Astrocyte of the spinal cord (primary cell): ENCODE results near the gene RHOA.

ENCODE experiments used
- DNase-seq: peaks from one replicate; pipeline ENCODE4 v3.0.0; 2011; ENCODE audit warnings: low read depth, low spot score
- H3K4me3 ChIP-seq: 2 replicates; pipeline ENCODE4 v1.5.1; 2011; ENCODE audit warnings: low read depth, mild to moderate bottlenecking, low read length, moderate library complexity
- CTCF ChIP-seq: IDR thresholded peaks from 2 replicates; pipeline ENCODE4 v1.5.1; 2012; ENCODE audit warnings: low read depth, mild to moderate bottlenecking, low read length, inconsistent platforms
- in situ Hi-C: cut with HindIII; loops from 2 replicates; pipeline ENCODE4 v1.10.0; 2017; ENCODE audit warnings: low sequenced_read_pairs

RHOA gene

GRCh38 chr3:49413338-49413734 lies 1.6 kb upstream of the RHOA start:
- in situ Hi-C loops: no loop called here
- no peak for TF ChIP-seq CTCF
- no peak for DNase-seq
- H3K4me3 ChIP-seq: peak overlapping the region; percentile 67

- no peak for TF ChIP-seq CTCF
- DNase-seq: no peak
- H3K4me3 ChIP-seq: peak overlapping the region; percentile 67
- in situ Hi-C loops: no loop called here
Measured at GRCh38 chr3:49412632-49413337, 1.0 kb upstream of the RHOA start.

GRCh38 chr3:49411535-49411967 lies 225 bp downstream of the RHOA start:
- no peak for TF ChIP-seq CTCF
- DNase-seq: no peak
- in situ Hi-C loops: no loop called here
- peak overlapping the region; percentile 83 for H3K4me3 ChIP-seq

GRCh38 chr3:49410846-49411534 lies 786 bp downstream of the RHOA start:
- H3K4me3 ChIP-seq: peak overlapping the region; percentile 83
- in situ Hi-C loops: no loop called here
- TF ChIP-seq CTCF: no peak
- peak; percentile 19 for DNase-seq

GRCh38 chr3:49410066-49410845 lies 1.5 kb downstream of the RHOA start:
- TF ChIP-seq CTCF: no peak
- no peak for DNase-seq
- in situ Hi-C loops: no loop called here
- peak overlapping the region; percentile 83 for H3K4me3 ChIP-seq
